ENCODE results near the gene THUMPD3. TPM values are rescaled to one million over a fixed set of nuclear protein-coding genes. Genes with fewer than 3 reads are reported as not detected.

THUMPD3 gene
- total RNA-seq, 4 donors from 2014 or later = 13.3 to 48.9 (median 25.0) TPM

- no peak overlapping the region for H3K4me3 ChIP-seq
- intact Hi-C loops (cut with DNase I; ENCODE audit: low total_unique reads) = no loop called here
- DNase-seq = no peak
- no peaks in the 10 kb centered on the region for H3K36me3 ChIP-seq
- no peaks in the 10 kb centered on the region for H3K27me3 ChIP-seq
- H3K9me3 ChIP-seq = no peaks in the 10 kb centered on the region
- H3K4me1 ChIP-seq = no peaks in the 10 kb centered on the region
- H3K27ac ChIP-seq = no peak overlapping the region
- TF ChIP-seq POLR2A (IDR thresholded peaks at IDR 0.05) (no peak), CTCF (IDR thresholded peaks at IDR 0.05) (no peak)
Observed at GRCh38 chr3:9324944-9325343, 37.9 kb upstream of the THUMPD3 start.

- TF ChIP-seq POLR2A (IDR thresholded peaks at IDR 0.05) (no peak), CTCF (IDR thresholded peaks at IDR 0.05) (no peak)
- intact Hi-C loops (cut with DNase I; ENCODE audit: low total_unique reads) = no loop called here
Observed at GRCh38 chr3:9327578-9327977, 35.3 kb upstream of the THUMPD3 start.

DNA sequence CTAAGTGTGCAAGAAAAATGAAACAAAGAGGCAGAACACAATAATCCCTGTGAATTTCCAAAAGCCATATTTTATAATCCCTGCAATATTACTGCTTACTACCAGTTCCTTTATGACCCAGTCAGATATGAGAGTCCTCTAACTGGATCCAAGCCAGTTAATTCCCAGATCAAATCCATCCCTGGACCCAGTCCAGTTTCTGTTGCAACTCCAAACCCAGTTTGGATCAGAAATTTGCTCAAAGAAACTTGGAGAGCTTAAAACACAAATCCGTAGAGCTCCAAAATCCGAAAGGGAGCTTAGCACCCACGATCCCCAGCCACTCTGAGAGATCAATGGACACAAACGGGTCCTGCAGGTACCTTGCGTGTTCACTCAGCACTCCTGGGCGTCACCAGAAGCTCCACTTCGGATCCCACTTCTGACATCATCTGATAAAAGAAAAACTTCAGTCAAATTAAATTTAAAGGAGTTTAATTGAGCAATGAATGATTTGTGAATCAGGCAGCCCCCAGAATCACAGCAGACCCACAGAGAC, 32.6 kb upstream of the THUMPD3 start:
- intact Hi-C loops (cut with DNase I; ENCODE audit: low total_unique reads) = no loop called here
- Histone ChIP-seq H3K9me3 (no peaks in the 10 kb centered on the region), H3K4me1 (no peaks in the 10 kb centered on the region), H3K27ac (no peak overlapping the region), H3K36me3 (no peaks in the 10 kb centered on the region), H3K4me3 (no peak overlapping the region), H3K27me3 (no peaks in the 10 kb centered on the region)
- no peak for TF ChIP-seq POLR2A (IDR thresholded peaks at IDR 0.05)
- TF ChIP-seq CTCF (IDR thresholded peaks at IDR 0.05) = no peak
- peak; percentile 47 to 56 for DNase-seq

More at GRCh38 chr3:9327578-9327977, 35.3 kb upstream of the THUMPD3 start:
- no peak for DNase-seq
- Histone ChIP-seq H3K4me3 (no peak overlapping the region), H3K27me3 (no peaks in the 10 kb centered on the region), H3K27ac (no peak overlapping the region), H3K9me3 (no peaks in the 10 kb centered on the region), H3K36me3 (no peaks in the 10 kb centered on the region), H3K4me1 (no peaks in the 10 kb centered on the region)

- Histone ChIP-seq H3K9me3 (no peaks in the 10 kb centered on the region), H3K4me1 (no peaks in the 10 kb centered on the region), H3K27ac (no peak overlapping the region), H3K4me3 (no peak overlapping the region), H3K27me3 (no peaks in the 10 kb centered on the region), H3K36me3 (no peaks in the 10 kb centered on the region)
- DNase-seq = no peak
- TF ChIP-seq POLR2A (IDR thresholded peaks at IDR 0.05) (no peak), CTCF (IDR thresholded peaks at IDR 0.05) (no peak)
- intact Hi-C loops (cut with DNase I; ENCODE audit: low total_unique reads) = no loop called here
Observed at GRCh38 chr3:9331171-9331570, 31.7 kb upstream of the THUMPD3 start.

- Histone ChIP-seq H3K9me3 (no peaks in the 10 kb centered on the region), H3K27me3 (no peaks in the 10 kb centered on the region), H3K4me3 (no peak overlapping the region), H3K27ac (no peak overlapping the region), H3K36me3 (no peaks in the 10 kb centered on the region), H3K4me1 (no peaks in the 10 kb centered on the region)
- intact Hi-C loops (cut with DNase I; ENCODE audit: low total_unique reads) = no loop called here
- DNase-seq = no peak
- no peak for TF ChIP-seq POLR2A (IDR thresholded peaks at IDR 0.05)
- no peak for TF ChIP-seq CTCF (IDR thresholded peaks at IDR 0.05)
Observed at GRCh38 chr3:9332250-9333030, 30.4 kb upstream of the THUMPD3 start.
